ENCODE results near the gene C10orf53. TPM values are rescaled to one million over a fixed set of nuclear protein-coding genes. Genes with fewer than 3 reads are reported as not detected.

The C10orf53 gene
- polyA plus RNA-seq, 2 of the 4 experiments (the other 2 are of a cell fraction), result not detected

GRCh38 chr10:49655099-49655498 is 24.4 kb upstream of the C10orf53 start:
- no peak for TF ChIP-seq EP300 (IDR thresholded peaks at IDR 0.05)
- no peak for TF ChIP-seq CBX8 (IDR thresholded peaks at IDR 0.05)
- no peak for TF ChIP-seq ZFP36 (IDR thresholded peaks at IDR 0.05; ENCODE audit: borderline replicate concordance, partially characterized antibody)
- DNase-seq (ENCODE audit: low read depth in 1 of 2, low spot score in 1 of 2) (no peak), FAIRE-seq (no peak), ATAC-seq (no peak)
- CTCF ChIA-PET, result no interaction called here
- POLR2A ChIA-PET, result no interaction called here
- no peak overlapping the region for H3K4me2 ChIP-seq
- H3K27ac ChIP-seq, result no peak overlapping the region
- peaks cover 11% of the 10 kb centered on the region; the same call in 1 of the 3 replicates for H3K9me3 ChIP-seq
- H3K4me1 ChIP-seq, result no peaks in the 10 kb centered on the region
- 54% methylated on average over 18 of the region's 18 CpGs for WGBS (ENCODE audit: missing lambda C conversion rate)
- no peak overlapping the region for H3K4me3 ChIP-seq

GRCh38 chr10:49656845-49657493 is 22.5 kb upstream of the C10orf53 start:
- DNase-seq (ENCODE audit: low read depth in 1 of 2, low spot score in 1 of 2) (no peak), FAIRE-seq (no peak), ATAC-seq (no peak)
- ChIA-PET POLR2A (no interaction called here), CTCF (interaction anchor here (0.7 kb wide), 1 partner anchor 178 kb away, joined by 4 read pairs; no protein-coding TSS in a partner anchor)
- WGBS (ENCODE audit: missing lambda C conversion rate), result 26% methylated on average over 9 of the region's 9 CpGs
- TF ChIP-seq BCL3 (IDR thresholded peaks at IDR 0.05) (no peak), JUN (IDR thresholded peaks at IDR 0.05) (no peak), ZFP36 (IDR thresholded peaks at IDR 0.05; ENCODE audit: borderline replicate concordance, partially characterized antibody) (no peak), NFE2L2 (conservative IDR thresholded peaks at IDR 0.05; ENCODE audit: low read length) (no peak), FOSB (CRISPR knock-in tag; IDR thresholded peaks at IDR 0.05) (no peak), PHF8 (IDR thresholded peaks at IDR 0.05; ENCODE audit: borderline replicate concordance, low read depth) (no peak), NR3C1 (IDR thresholded peaks at IDR 0.05) (no peak), MYC (IDR thresholded peaks at IDR 0.05; ENCODE audit: borderline replicate concordance, low read length) (no peak), FOXS1 (CRISPR knock-in tag; IDR thresholded peaks at IDR 0.05) (no peak), CHD4 (IDR thresholded peaks at IDR 0.05; ENCODE audit: borderline replicate concordance) (no peak), CHD2 (IDR thresholded peaks at IDR 0.05; ENCODE audit: low read length, partially characterized antibody) (no peak), MAFK (IDR thresholded peaks at IDR 0.05; ENCODE audit: partially characterized antibody) (no peak), HDAC2 (IDR thresholded peaks at IDR 0.05) (no peak), CTCF (IDR thresholded peaks at IDR 0.05) (no peak)
- Histone ChIP-seq H3K4me1 (no peaks in the 10 kb centered on the region), H3K27ac (no peak overlapping the region), H3K4me2 (no peak overlapping the region), H3K9me3 (peaks cover 11% of the 10 kb centered on the region; the same call in 1 of the 3 replicates), H3K4me3 (no peak overlapping the region)

GRCh38 chr10:49657606-49658005 is 21.8 kb upstream of the C10orf53 start:
- ATAC-seq (no peak), DNase-seq (ENCODE audit: low read depth in 1 of 2, low spot score in 1 of 2) (no peak), FAIRE-seq (no peak)
- TF ChIP-seq BHLHE40 (IDR thresholded peaks at IDR 0.05; ENCODE audit: low read depth, low read length) (no peak), MAFK (IDR thresholded peaks at IDR 0.05; ENCODE audit: partially characterized antibody) (peak; percentile 47), MYC (IDR thresholded peaks at IDR 0.05; ENCODE audit: borderline replicate concordance, low read length) (no peak), HOXA7 (CRISPR knock-in tag; IDR thresholded peaks at IDR 0.05) (no peak), TFCP2L1 (CRISPR knock-in tag; IDR thresholded peaks at IDR 0.05) (no peak), RNF2 (IDR thresholded peaks at IDR 0.05; ENCODE audit: borderline replicate concordance, low read depth) (no peak), EHF (CRISPR knock-in tag; IDR thresholded peaks at IDR 0.05) (no peak)
- no peaks in the 10 kb centered on the region for H3K4me1 ChIP-seq
- peaks cover 11% of the 10 kb centered on the region; the same call in 1 of the 3 replicates for H3K9me3 ChIP-seq
- ChIA-PET CTCF (no interaction called here), POLR2A (no interaction called here)
- H3K27ac ChIP-seq, result no peak overlapping the region
- no peak overlapping the region for H3K4me3 ChIP-seq
- H3K4me2 ChIP-seq, result no peak overlapping the region
- 17% methylated on average over 1 of the region's 1 CpG for WGBS (ENCODE audit: missing lambda C conversion rate)

All from A549 (cell line).